SU-DHL-6 (cell line): ENCODE data around the gene RNF31.

Experiments
- EZH2phosphoT487 ChIP-seq: fragments of 200-600 bp; sonication (generic), shearing (Covaris generic); conservative IDR thresholded peaks from 2 replicates; pipeline ENCODE4 v1.6.1; 2018; ENCODE audit warnings: mild to moderate bottlenecking, antibody characterized with exemption, low read length, moderate library complexity, mixed read lengths
- TF ChIP-seq, protein P1 (sequence below): fragments of 200-600 bp; sonication (generic); IDR thresholded peaks from one replicate; pipeline ENCODE4 v1.5.1; 2017; ENCODE audit warnings: antibody characterized with exemption, mild to moderate bottlenecking, low read length, moderate library complexity; ENCODE audit not compliant: insufficient read depth, poor library complexity, severe bottlenecking

DNA sequence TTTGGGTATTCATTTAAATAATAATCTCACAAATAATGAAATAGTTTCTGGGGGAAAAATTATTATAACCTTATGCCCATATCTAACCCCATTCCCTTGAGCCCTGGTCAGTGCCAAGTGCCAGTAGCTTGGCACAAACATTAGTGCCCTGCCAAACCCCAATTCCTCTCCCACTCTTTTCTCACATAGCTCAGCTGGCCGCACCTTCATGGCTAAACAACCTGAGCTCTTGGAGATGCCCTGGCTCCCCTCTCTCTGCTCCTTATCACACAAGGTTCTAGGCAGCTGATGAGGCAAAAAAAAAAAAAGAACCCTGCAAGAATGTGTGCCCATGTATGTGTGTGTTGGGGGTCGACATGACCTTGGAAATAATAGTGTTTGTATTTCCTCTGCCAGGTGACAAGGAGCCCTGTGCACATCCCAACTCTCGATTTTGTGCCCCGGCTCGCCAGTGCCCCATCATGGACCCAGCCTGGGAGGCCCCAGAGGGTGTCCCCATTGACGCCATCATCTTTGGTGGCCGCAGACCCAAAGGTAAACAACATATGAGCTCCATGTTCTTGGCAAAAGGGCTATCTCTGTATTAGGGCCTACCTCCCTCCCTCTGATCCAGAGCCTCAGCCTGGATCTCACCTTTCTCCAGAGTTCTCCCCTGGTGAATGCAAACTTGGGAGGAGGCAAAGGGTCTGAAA, 44.8 kb upstream of the RNF31 start:
- TF ChIP-seq, protein P1, sequence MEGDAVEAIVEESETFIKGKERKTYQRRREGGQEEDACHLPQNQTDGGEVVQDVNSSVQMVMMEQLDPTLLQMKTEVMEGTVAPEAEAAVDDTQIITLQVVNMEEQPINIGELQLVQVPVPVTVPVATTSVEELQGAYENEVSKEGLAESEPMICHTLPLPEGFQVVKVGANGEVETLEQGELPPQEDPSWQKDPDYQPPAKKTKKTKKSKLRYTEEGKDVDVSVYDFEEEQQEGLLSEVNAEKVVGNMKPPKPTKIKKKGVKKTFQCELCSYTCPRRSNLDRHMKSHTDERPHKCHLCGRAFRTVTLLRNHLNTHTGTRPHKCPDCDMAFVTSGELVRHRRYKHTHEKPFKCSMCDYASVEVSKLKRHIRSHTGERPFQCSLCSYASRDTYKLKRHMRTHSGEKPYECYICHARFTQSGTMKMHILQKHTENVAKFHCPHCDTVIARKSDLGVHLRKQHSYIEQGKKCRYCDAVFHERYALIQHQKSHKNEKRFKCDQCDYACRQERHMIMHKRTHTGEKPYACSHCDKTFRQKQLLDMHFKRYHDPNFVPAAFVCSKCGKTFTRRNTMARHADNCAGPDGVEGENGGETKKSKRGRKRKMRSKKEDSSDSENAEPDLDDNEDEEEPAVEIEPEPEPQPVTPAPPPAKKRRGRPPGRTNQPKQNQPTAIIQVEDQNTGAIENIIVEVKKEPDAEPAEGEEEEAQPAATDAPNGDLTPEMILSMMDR, result no peak
- no peak for TF ChIP-seq EZH2phosphoT487
